Fibroblast of skin of abdomen (primary cell): ENCODE data around the gene KNG1.

Experiments
- DNase-seq: peaks from one replicate; pipeline ENCODE4 v3.0.0-alpha.2; 2013

The KNG1 gene

DNA sequence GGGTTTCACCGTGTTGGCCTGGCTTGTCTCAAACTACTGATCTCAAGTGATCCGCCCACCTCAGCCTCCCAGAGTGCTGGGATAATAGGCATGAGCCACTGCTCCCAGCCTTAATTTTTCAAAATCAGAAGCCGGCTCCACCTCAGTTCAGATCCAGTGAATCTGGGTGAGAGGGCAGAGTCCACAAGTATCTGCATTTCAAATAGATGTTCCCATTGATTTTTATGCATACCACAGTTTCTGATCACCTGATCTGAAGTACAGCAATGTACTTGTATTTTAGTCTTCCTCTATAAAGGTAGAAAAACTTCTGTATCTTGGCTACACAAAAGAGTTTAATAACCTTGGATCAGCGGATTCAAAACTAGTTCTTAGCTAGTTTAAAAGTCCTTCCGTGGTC is 62.0 kb downstream of the KNG1 start:
- no peak for DNase-seq

DNA sequence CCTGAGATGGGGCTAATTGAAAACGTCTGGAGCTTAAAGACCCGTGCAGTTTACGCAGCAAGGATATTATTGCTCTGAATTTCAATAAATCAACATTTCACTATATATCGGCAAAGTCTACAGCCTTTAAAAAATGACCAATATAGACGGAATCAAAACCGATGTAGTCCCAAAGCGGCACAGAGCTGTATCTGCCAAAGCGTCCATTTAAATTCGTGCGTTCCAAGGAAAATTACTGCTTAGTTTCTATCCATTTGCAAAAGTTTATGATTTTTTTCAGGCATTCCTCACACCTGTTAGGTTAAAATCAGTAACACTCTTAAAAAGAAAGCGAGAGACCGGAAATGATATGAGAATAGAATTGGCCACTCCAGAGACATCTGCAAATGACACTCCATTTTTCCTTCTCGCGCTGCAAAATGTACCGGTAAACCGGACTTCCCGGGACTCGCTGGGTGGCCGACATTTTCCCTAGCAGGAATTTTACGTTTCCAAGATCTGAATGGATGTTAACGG is 65.4 kb downstream of the KNG1 start:
- no peak for DNase-seq

- peak; percentile 91 for DNase-seq
These were observed 66.0 kb downstream of the KNG1 start, which contains the start of gene EIF4A2 for GRCh38 chr3:186783058-186783730. Gene EIF4A2 (plus strand): TSS chr3:186783577. CDS start chr3:186783611, 34 bp downstream.

GRCh38 chr3:186783731-186784515 is 66.8 kb downstream of the KNG1 start:
- peak; percentile 75 for DNase-seq

DNA sequence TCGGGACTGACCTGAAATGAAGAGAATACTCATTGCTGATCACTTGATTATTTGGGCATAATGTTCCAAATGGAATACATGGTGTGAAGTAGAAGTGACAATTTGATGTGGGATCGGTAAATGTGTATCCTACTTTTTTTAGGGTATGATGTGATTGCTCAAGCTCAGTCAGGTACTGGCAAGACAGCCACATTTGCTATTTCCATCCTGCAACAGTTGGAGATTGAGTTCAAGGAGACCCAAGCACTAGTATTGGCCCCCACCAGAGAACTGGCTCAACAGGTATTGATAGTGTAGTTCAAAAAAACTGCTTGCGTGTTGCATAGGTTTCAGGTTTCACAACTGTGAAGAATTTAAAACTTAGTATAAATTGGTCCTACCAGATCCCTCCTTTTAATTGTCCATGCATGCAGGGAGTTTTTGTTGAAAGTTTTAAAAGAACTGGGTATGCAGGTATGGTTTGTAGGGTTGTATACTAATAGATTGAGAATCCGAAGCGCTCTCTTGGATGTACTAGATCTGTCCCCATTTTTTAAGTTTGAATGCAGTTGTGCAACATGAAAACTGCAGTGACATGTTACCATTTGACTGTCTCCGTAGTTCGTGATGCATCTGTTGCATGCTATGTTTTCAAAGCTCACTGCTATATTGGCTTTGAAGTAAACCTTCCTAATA is 67.8 kb downstream of the KNG1 start:
- DNase-seq: no peak

DNA sequence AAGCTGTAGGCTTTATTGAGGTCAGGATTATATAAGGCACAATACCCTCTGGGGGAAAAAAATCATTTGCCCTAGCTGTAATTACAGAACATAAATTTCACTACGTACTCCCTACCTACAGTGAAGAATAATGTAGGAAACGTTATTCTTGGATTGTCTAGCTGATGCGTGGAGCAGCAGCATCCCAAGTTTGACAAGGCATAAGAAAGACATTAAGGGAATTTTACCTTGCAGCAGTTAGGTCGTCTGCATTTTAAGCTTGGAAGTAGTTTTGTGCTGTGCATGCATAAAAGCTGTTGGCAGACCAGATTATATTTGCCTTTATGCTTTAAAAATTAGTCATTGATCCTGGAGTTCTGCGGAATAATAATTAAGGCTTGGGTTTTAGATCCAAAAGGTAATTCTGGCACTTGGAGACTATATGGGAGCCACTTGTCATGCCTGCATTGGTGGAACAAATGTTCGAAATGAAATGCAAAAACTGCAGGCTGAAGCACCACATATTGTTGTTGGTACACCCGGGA is 68.4 kb downstream of the KNG1 start:
- no peak for DNase-seq

DNA sequence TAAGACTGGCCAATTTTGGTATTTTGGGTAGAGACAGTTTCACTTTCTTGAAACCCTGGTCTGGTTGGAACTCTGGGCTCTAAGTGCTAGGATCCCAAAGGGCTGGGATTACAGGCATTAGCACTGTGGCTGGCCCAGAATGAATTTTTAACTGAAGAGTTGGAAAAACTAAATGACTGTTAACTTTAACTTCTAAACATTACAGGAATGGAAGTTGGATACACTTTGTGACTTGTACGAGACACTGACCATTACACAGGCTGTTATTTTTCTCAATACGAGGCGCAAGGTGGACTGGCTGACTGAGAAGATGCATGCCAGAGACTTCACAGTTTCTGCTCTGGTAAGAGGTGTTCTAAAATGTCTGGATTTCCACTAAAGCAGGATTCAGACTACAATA is 69.8 kb downstream of the KNG1 start:
- no peak for DNase-seq

GRCh38 chr3:186787642-186788481 is 70.7 kb downstream of the KNG1 start:
- DNase-seq: no peak

- no peak for DNase-seq
These were observed 71.6 kb downstream of the KNG1 start for GRCh38 chr3:186788482-186789370.

DNA sequence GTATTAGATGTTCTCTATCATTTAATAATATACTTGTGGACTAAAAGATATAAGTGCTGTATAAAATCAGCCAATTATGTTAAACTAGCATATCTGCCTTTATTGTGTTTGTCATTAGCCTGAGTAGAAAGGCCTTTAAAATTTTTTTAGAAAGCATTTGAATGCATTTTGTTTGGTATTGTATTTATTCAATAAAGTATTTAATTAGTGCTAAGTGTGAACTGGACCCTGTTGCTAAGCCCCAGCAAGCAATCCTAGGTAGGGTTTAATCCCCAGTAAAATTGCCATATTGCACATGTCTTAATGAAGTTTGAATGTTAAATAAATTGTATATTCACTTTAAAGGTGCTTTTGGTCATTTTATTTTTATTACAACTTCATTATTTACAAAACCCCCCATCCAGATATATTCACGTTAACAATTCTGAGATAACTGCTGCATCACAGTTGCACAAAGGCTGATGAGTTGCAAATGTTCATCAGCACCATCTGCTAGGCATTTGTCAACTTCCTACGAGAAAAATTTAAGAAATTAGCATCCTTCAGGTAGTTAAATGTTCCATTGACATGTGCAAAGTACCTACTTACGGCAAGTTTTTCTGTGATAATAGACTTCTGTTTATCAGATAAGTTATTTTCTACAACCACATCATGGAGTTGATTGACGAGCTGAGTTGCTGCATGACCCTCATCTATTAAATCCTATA is 72.5 kb downstream of the KNG1 start:
- no peak for DNase-seq

- DNase-seq: peak; percentile 33
These were observed 73.3 kb downstream of the KNG1 start for GRCh38 chr3:186790261-186790981.
